Measurements from ENCODE around the gene TBC1D5.

GRCh38 chr3:17243621-17244020 is 498.8 kb downstream of the TBC1D5 start:
- TF ChIP-seq CTCF (IDR thresholded peaks at IDR 0.05): no peak
- TF ChIP-seq POLR2A (IDR thresholded peaks at IDR 0.05): no peak
- TF ChIP-seq POLR2AphosphoS5 (IDR thresholded peaks at IDR 0.05): no peak
